ENCODE results near the gene DNAJC8. TPM values are rescaled to one million over a fixed set of nuclear protein-coding genes. Genes with fewer than 3 reads are reported as not detected.

The DNAJC8 gene
- polyA plus RNA-seq, 3 donors = 30.6 to 118 (median 113) TPM

DNA sequence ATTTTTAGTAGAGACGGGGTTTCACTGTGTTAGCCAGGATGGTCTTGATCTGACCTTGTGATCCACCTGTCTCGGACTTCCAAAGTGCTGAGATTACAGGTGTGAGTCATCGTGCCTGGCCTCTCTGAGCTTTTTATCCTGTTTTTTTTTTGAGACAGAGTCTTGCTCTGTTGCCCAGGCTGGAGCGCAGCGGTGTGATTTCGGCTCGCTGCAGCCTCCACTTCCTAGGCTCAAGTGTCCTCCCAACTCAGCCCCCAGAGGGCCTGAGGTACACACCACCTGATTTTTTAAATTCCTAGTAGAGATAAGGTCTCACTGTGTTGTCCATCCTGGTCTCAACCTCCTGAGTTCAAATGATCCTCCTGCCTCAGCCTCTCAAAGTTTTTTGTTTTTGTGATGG, 46.9 kb upstream of the DNAJC8 start:
- Histone ChIP-seq H3K27me3 (ENCODE audit: control insufficient read depth in 2 of 2, insufficient read depth in 2 of 2, low read length in 2 of 2) (no peaks in the 10 kb centered on the region), H3K9me3 (replicated peaks in 1 of 2; ENCODE audit: control insufficient read depth in 1 of 2, insufficient read depth in 1 of 2, low read length in 2 of 2) (no peaks in the 10 kb centered on the region), H2AFZ (ENCODE audit: insufficient read depth, low read depth, low read length, poor library complexity, severe bottlenecking) (no peak overlapping the region), H3K9ac (ENCODE audit: insufficient read depth, low read length, poor library complexity, severe bottlenecking) (no peak overlapping the region), H4K20me1 (ENCODE audit: insufficient read depth, low read length) (no peaks in the 10 kb centered on the region), H3K4me3 (replicated peaks in 1 of 3; ENCODE audit: low read depth in 2 of 3, low read length in 3 of 3) (no peak overlapping the region), H3K79me2 (ENCODE audit: insufficient read depth, low read length) (no peaks in the 10 kb centered on the region), H3K36me3 (replicated peaks in 1 of 2; ENCODE audit: control insufficient read depth in 1 of 2, insufficient read depth in 2 of 2, low read length in 2 of 2) (peaks cover 25 to 61% of the 10 kb centered on the region in 2 donors), H3K4me1 (ENCODE audit: control insufficient read depth in 1 of 2, insufficient read depth in 2 of 2, low read length in 2 of 2) (peaks cover 19 to 26% of the 10 kb centered on the region in 2 donors), H3K4me2 (replicated peaks; ENCODE audit: extremely low read depth, low read length, poor library complexity, severe bottlenecking) (no peak overlapping the region), H3K27ac (ENCODE audit: low read depth in 1 of 2, low read length in 2 of 2) (no peak overlapping the region)
- DNase-seq = no peak
- H3K36me3 Mint-ChIP-seq = peaks cover 52 to 73% of the 10 kb centered on the region in 2 donors
- H3K4me3 Mint-ChIP-seq = no peak overlapping the region
- peaks cover 0 to 4% (median 0%) of the 10 kb centered on the region in 3 donors for H3K27me3 Mint-ChIP-seq (ENCODE audit: low read depth in 3 of 3)
- no peaks in the 10 kb centered on the region for H3K9me3 Mint-ChIP-seq
- TF ChIP-seq, protein P1, sequence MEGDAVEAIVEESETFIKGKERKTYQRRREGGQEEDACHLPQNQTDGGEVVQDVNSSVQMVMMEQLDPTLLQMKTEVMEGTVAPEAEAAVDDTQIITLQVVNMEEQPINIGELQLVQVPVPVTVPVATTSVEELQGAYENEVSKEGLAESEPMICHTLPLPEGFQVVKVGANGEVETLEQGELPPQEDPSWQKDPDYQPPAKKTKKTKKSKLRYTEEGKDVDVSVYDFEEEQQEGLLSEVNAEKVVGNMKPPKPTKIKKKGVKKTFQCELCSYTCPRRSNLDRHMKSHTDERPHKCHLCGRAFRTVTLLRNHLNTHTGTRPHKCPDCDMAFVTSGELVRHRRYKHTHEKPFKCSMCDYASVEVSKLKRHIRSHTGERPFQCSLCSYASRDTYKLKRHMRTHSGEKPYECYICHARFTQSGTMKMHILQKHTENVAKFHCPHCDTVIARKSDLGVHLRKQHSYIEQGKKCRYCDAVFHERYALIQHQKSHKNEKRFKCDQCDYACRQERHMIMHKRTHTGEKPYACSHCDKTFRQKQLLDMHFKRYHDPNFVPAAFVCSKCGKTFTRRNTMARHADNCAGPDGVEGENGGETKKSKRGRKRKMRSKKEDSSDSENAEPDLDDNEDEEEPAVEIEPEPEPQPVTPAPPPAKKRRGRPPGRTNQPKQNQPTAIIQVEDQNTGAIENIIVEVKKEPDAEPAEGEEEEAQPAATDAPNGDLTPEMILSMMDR (IDR thresholded peaks at IDR 0.05) = no peak
- WGBS (ENCODE audit: insufficient coverage) = 100% methylated on average over 3 of the region's 7 CpGs
- intact Hi-C loops (cut with micrococcal nuclease) = no loop called here
- peak overlapping the region in 2 of 7 donors; percentile 50 to 78 for H3K27ac Mint-ChIP-seq
- H3K4me1 Mint-ChIP-seq = peaks cover 23% of the 10 kb centered on the region

DNA sequence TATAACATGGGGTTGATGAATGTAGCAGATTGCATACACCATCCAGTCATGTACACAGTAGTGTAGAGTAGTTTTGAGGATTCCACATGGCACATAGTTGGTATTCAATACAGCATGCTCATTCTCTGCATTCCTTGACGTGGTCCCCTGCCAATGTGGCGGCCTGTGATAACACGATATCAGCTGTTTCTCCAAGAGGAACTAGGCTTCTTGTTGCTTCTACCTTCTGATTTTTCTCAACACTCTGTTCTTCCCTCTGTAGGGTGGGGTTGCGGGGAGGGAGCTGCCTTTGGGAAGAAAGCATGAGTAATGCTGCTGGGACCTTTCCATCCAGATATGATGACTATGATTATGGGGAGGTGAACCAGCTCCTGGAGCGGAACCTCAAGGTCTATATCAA, 45.9 kb upstream of the DNAJC8 start:
- H4K20me1 ChIP-seq (ENCODE audit: insufficient read depth, low read length) = no peaks in the 10 kb centered on the region
- no peak for DNase-seq
- TF ChIP-seq, protein P1 (IDR thresholded peaks at IDR 0.05) = no peak
- Mint-ChIP-seq H3K27ac (peak overlapping the region in 1 of 7 donors; percentile 11), H3K9me3 (no peaks in the 10 kb centered on the region), H3K27me3 (ENCODE audit: low read depth in 3 of 3) (peaks cover 0 to 4% (median 0%) of the 10 kb centered on the region in 3 donors), H3K4me3 (no peak overlapping the region), H3K36me3 (peaks cover 62 to 82% of the 10 kb centered on the region in 2 donors), H3K4me1 (peaks cover 21% of the 10 kb centered on the region)
- no peak overlapping the region for H3K9ac ChIP-seq (ENCODE audit: insufficient read depth, low read length, poor library complexity, severe bottlenecking)
- H3K79me2 ChIP-seq (ENCODE audit: insufficient read depth, low read length) = no peaks in the 10 kb centered on the region
- no peak overlapping the region for H3K4me2 ChIP-seq (replicated peaks; ENCODE audit: extremely low read depth, low read length, poor library complexity, severe bottlenecking)
- no peak overlapping the region for H2AFZ ChIP-seq (ENCODE audit: insufficient read depth, low read depth, low read length, poor library complexity, severe bottlenecking)
- H3K27me3 ChIP-seq (ENCODE audit: control insufficient read depth in 2 of 2, insufficient read depth in 2 of 2, low read length in 2 of 2) = no peaks in the 10 kb centered on the region
- peaks cover 19 to 26% of the 10 kb centered on the region in 2 donors for H3K4me1 ChIP-seq (ENCODE audit: control insufficient read depth in 1 of 2, insufficient read depth in 2 of 2, low read length in 2 of 2)
- H3K36me3 ChIP-seq (replicated peaks in 1 of 2; ENCODE audit: control insufficient read depth in 1 of 2, insufficient read depth in 2 of 2, low read length in 2 of 2) = peaks cover 31 to 71% of the 10 kb centered on the region in 2 donors
- H3K4me3 ChIP-seq (replicated peaks in 1 of 3; ENCODE audit: low read depth in 2 of 3, low read length in 3 of 3) = no peak overlapping the region
- H3K27ac ChIP-seq (ENCODE audit: low read depth in 1 of 2, low read length in 2 of 2) = no peak overlapping the region
- 96% methylated on average over 3 of the region's 5 CpGs for WGBS (ENCODE audit: insufficient coverage)
- intact Hi-C loops (cut with micrococcal nuclease) = no loop called here
- H3K9me3 ChIP-seq (replicated peaks in 1 of 2; ENCODE audit: control insufficient read depth in 1 of 2, insufficient read depth in 1 of 2, low read length in 2 of 2) = no peaks in the 10 kb centered on the region
